HG02870 (cell line): Measurements from ENCODE around the gene ZBTB7C.

ENCODE experiments used
- ATAC-seq: cut with Tn5 transposase; IDR thresholded peaks from one replicate; pipeline ENCODE4 v1.9.1; 2021; ENCODE audit warnings: mild to moderate bottlenecking, moderate library complexity; ENCODE audit not compliant: unreplicated experiment

The ZBTB7C gene

GRCh38 chr18:48263914-48264902, 145.0 kb downstream of the ZBTB7C start:
- ATAC-seq: no peak

GRCh38 chr18:48263192-48263853, 145.9 kb downstream of the ZBTB7C start:
- no peak for ATAC-seq

- ATAC-seq: no peak
These were observed 148.9 kb downstream of the ZBTB7C start for GRCh38 chr18:48260237-48260636.

DNA sequence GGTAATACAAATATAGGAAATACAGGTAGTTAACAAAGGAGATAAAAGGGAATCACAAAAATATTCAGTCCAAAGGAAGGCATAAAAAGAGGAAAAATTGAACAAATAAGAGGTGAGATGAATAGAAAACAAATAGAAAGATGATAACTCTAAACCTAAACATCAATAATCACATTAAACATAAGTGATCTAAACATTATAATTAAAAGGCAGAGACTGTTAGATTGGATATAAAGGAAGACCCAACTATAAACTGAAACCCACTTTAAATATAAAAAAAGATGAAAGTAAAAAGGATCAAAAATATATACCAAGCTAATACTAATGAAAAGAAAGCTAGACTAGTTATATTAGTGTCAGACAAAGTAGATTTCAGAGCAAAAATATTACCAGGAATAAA, 152.3 kb downstream of the ZBTB7C start:
- ATAC-seq: no peak

GRCh38 chr18:48254077-48254602, 155.0 kb downstream of the ZBTB7C start:
- no peak for ATAC-seq

- ATAC-seq: no peak
These were observed 156.7 kb downstream of the ZBTB7C start for GRCh38 chr18:48252525-48252924.

DNA sequence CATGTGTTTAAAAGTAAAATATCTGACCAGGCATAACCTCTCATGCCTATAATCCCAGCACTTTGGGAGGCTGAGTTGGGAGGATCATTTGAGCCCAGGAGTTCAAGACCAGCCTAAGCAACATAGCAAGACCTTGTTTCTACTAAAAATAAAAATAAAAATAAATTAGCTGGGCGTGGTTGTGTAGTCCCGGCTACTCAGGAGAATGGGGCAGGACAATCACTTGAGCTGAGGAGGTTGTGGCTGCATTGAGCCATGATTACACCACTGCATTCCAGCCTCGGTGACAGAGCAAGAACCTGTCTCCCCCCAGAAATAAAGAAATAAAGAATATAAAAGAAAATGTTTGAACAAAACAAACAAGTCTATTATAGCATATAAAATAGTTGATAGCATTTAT, 158.3 kb downstream of the ZBTB7C start:
- no peak for ATAC-seq

DNA sequence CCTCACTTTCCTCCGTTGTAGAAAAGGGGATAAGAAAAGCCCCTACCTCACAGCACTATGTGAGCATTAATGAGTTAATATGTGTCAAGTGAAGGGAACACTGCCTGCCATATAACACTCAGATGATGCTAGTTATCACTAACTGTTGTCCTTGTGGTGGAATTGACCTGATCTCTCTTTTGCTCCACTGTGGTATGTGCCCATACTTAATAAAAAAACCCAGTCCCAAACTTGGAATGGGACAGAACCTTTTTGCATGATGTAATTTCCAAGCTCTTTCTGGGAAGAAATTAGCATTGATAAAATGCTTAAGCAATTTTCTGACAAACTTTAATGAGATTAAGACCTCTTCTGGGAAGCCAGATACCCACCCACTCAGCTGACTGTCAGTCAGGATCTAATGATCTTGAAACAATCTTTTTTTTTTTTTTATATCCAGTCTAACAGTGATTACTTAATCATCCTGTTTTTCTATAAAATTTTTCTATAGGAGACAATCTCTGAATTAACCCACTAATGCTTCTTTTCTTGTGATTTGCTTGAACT, 158.7 kb downstream of the ZBTB7C start:
- no peak for ATAC-seq

DNA sequence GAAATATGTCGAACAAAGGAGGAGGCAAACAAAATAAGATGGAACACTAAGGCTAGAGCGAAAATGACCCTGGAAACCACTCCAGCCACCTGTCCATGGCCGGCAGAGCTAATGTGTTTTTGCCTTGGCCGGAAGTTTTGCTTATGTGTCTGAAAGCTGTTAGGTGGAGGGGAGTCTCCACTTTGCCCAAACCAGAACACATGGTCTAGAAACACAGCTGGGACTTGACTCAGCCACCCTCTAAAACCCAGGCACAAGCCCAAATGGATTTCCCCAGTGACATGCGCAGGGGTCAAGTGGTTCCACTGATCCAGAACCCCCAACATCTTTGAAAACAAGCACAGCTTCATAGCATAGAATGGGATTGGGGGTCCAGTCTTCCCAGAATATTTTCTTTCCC, 159.3 kb downstream of the ZBTB7C start:
- ATAC-seq: no peak

- no peak for ATAC-seq
These were observed 164.7 kb downstream of the ZBTB7C start for GRCh38 chr18:48244530-48244929.

DNA sequence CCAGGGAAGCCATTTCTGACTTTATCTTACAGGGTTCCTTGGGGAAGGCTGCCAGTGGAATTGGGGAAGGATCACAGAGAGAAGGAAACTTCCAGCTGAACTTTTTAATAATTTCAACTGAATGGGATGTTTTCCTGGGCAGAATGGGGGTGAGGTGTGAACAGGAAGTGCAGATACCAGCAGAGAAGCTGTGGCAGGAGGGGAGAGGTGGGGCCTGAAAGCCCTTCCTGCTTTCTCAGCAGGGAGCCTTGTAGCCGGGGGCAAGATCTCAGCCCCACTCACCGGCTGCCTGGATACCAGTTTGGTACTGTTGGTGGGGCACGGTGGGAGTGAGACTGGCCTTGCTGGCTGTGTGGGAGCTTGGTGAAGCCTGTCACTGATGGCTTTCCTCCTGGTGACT, 170.5 kb downstream of the ZBTB7C start:
- no peak for ATAC-seq

DNA sequence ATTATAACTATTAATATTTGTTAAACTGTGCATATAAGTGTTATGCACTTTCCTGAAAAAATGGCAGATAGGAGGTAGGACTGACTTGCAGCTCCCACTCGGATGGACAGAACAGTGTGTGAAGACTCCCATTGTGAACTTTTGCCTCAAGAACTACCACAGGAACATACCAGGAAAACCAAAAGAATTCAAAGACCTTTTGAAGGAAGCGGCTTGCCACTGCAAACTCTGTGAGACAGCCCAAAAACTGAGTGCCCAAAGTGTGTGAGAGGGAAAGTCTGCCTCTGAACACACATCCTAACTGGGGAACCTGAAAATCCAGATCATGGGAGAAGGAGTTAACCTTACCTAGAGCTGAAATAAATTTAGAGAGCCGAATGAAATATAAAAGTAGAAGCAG, 171.0 kb downstream of the ZBTB7C start:
- ATAC-seq: no peak

DNA sequence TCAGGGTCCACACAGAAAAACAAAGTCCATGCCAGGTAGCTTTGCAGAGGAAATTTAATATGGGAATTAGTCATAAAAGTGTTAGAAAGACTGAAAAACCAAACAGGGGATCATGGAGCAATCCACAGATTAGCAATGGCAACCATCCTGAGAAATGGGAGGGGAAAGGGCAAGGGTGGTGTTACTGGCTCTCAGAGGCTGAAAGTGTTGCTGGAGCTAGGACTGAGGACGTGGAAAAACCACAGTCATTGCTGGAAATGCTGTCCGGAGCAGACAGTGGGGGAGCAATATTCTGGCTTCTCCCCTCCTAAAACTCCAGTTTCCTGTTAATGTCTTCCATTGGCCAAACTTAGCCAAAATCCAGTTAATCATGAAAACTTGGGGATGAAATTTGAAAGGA, 172.4 kb downstream of the ZBTB7C start:
- no peak for ATAC-seq

DNA sequence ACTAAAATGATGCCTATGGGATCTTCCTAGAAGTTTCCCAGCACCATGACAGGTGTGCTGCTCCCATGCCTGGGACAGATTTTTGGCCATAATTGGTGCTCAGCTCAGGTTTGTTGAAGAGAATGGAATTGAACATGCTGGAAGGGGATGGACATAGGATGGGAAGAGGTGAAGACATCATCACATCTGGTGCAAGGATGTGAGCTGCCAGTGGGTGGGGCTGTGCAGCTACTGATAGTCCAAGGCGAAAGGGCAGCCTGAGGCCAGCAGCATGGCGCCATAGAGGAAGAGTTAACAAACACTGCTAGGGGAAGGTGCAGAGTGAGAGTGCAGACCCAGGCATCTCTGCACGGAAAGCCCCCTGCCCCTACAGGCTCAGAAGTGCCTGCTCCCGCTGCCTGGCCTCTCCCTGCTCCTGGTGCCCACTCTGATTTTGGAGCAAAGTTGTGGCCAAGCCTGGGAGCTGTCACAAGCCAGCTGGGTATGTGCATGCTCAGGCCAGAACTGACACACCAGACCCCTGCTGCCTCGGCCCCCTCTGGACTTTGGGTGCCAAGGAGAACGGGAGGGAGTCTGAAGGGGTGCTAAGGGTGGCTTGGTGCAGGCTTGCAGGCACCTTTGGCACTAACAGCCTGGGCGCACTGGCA, 178.6 kb downstream of the ZBTB7C start:
- no peak for ATAC-seq

GRCh38 chr18:48229552-48229981, 179.6 kb downstream of the ZBTB7C start:
- no peak for ATAC-seq

DNA sequence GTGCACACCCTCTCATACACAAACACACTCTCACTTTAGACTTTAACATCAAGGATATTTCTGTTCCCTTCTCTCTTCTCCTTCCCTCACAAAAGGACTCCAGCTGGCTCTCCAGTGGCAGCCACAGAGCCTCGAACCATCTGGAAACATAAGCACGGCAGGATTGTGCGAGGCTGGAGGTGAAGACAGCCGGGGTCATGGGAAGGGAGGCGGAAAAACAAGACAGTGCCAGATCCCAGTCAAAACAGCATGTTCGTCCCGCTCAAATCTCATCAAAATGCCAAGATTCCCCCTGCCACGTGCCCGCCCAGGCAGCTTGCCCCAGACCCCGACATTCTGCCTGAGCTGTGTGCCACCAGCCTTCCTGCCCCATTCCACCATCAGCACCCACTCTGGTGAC, 180.3 kb downstream of the ZBTB7C start:
- ATAC-seq: no peak

- no peak for ATAC-seq
These were observed 180.9 kb downstream of the ZBTB7C start for GRCh38 chr18:48228301-48228715.

GRCh38 chr18:48227206-48227605, 182.0 kb downstream of the ZBTB7C start:
- no peak for ATAC-seq

DNA sequence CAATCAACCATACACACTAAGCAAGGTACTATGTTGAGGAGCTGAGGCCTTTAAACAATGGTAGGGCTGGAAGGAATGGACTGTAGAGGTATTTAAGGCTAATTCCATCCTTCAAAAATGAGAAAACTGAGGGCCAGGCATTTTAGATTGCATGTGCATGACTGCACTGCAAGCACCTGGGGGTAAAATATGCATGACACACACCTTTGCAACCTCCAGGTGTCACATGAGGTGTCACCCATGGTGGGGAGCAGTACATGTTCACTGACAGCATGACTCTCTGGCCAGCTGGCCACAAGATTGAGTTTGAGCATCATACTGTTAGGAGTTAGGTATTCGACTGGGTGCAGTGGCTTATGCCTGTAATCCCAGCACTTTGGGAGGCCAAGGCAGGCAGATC, 182.8 kb downstream of the ZBTB7C start:
- no peak for ATAC-seq

DNA sequence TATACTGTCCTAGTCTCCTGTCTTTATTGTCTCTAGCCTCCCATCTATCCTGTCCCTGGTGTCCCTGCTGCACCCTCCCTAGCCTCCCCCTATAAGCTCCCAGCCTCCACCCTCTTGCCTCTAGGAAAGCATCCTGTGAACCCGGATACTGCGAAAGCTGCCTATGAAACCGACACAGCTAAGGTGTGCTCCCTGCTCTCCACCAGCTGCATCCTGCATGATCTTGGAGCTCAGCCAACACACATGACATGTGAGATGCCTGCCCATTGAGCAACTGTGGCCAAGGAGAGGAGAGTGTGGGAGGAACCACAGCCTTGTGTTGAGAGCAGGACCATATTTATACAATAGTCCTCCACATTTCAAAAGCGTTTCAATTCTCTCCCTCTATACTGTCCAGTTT, 187.1 kb downstream of the ZBTB7C start:
- ATAC-seq: no peak
